ENCODE measurements around the gene RNU2-63P.
A peak's percentile ranks its signal among the peaks of the same experiment; 100 is the strongest.

- peak; percentile 91 for TF ChIP-seq POLR2AphosphoS5 (IDR thresholded peaks at IDR 0.05; ENCODE audit: low read depth, low read length)
- TF ChIP-seq POLR2A (IDR thresholded peaks at IDR 0.05; ENCODE audit: low read depth, low read length), result peak; percentile 97
Observed at GRCh38 chr2:88055371-88056128, 39.2 kb upstream of the RNU2-63P start, which contains the start of gene KRCC1.
